ENCODE results near the gene MISP3. TPM values are rescaled to one million over a fixed set of nuclear protein-coding genes. Genes with fewer than 3 reads are reported as not detected.
A peak's percentile ranks its signal among the peaks of the same experiment; 100 is the strongest.

Gene MISP3
- total RNA-seq, 4 donors from 2014 or later = 1.8 to 7.8 (median 7.2) TPM

DNA sequence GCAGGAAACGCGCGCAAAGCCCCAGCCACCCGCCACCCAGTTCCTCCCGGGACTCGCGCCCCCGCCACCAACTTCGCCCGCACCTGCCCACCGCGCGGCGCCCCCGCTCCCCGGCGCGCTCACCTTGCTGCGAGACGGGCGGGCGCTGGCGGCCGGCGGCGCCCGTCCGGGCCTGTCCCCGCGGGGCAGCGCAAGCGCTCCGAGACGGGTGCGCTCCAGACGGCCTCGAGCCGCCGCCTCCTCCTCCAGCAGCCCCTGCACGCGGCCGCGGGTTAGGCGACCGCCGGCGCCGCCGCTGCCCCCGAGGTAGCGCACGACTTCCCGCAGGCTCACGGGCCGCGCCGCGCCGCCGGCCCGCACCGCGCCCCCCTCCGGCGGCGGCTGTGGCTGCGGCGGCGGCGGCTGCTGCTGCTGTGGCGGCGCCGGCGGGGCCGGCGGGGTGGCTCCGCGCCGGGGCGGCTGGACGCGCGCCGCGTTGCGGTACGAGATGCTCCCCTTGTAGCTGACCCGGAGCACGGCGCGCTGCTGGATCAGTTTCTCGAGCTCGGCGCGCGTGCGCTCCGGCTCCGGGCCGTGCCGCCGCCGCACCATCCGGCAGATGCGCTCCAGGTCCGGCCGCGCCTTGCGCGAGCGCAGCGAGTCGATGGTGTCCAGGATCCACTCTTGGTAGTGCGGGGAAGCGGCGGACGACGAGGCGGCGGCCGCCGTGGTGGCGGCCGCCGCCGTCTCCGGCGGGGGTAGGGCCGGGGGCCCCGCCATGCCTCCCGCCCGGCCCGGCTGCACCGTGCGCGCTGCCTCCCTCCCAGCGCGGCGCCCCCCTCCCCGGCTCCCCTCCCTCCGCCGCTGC lies 17.3 kb downstream of the MISP3 start:
- Histone ChIP-seq H3K4me3 (peak overlapping the region; percentile 49 to 95 (median 78)), H3K9me3 (peaks cover 0 to 11% (median 3%) of the 10 kb centered on the region in 4 donors), H3K4me1 (peaks cover 0 to 22% (median 6%) of the 10 kb centered on the region in 4 donors), H3K27ac (peak overlapping the region in 3 of 4 donors; percentile 91 to 95 (median 94)), H3K27me3 (no peaks in the 10 kb centered on the region), H3K36me3 (peaks cover 0 to 36% (median 0%) of the 10 kb centered on the region in 3 donors)
- 0 to 1% methylated on average over 6 to 67 of the region's 142 CpGs for WGBS, 2 donors
- peak in 1 of 2 donors; percentile 17 for DNase-seq (ENCODE audit: low spot score in 2 of 2)
- no peak for TF ChIP-seq EP300 (IDR thresholded peaks at IDR 0.05)
- TF ChIP-seq, protein P1, sequence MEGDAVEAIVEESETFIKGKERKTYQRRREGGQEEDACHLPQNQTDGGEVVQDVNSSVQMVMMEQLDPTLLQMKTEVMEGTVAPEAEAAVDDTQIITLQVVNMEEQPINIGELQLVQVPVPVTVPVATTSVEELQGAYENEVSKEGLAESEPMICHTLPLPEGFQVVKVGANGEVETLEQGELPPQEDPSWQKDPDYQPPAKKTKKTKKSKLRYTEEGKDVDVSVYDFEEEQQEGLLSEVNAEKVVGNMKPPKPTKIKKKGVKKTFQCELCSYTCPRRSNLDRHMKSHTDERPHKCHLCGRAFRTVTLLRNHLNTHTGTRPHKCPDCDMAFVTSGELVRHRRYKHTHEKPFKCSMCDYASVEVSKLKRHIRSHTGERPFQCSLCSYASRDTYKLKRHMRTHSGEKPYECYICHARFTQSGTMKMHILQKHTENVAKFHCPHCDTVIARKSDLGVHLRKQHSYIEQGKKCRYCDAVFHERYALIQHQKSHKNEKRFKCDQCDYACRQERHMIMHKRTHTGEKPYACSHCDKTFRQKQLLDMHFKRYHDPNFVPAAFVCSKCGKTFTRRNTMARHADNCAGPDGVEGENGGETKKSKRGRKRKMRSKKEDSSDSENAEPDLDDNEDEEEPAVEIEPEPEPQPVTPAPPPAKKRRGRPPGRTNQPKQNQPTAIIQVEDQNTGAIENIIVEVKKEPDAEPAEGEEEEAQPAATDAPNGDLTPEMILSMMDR (IDR thresholded peaks at IDR 0.05) = peak in 2 of 5 experiments; percentile 34 to 43

DNA sequence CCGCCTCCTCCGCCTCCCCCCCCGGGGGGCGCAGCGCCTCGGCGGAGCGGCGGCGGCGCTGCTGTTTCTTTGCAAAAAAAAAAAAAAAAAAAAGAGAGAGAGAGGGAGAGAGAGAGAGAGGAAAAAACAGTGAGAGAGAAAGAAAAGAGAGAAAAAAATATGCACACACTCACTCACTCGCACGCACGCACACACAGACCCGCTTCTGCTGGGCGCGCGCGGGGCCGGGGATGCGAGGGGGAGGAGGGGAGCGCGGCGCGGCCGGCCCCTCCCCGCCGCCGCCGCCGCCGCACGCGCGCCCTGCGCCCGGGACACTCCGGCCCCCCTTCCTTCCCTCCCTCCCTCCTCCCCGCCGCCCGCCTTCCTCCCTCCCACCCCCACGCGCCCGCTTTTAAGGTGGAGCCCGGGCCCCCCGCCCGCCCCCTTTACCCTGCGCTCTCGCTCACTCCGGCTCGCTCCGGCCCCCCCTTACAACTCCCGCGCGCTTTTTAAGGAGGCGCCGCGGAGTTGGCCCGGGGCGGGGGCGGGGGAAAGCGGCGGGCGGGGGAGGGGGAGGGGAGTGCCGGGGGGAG lies 18.0 kb downstream of the MISP3 start, which contains the start of gene SAMD1:
SAMD1 (minus strand) TSS at position 243 of the 572 bp plus-strand sequence.
- H3K4me3 ChIP-seq = peak within 1 kb of the TSS; percentile 53 to 95 (median 78)
- TF ChIP-seq EP300 (IDR thresholded peaks at IDR 0.05) (no peak), POLR2A (IDR thresholded peaks at IDR 0.05) (no peak)
- TF ChIP-seq, protein P1 (IDR thresholded peaks at IDR 0.05) = no peak
- peaks cover 0 to 43% (median 0%) of the 10 kb centered on the region in 3 donors for H3K36me3 ChIP-seq
- peaks cover 0 to 11% (median 3%) of the 10 kb centered on the region in 4 donors for H3K9me3 ChIP-seq
- peaks cover 0 to 22% (median 6%) of the 10 kb centered on the region in 4 donors for H3K4me1 ChIP-seq
- no peaks in the 10 kb centered on the region for H3K27me3 ChIP-seq
- DNase-seq (ENCODE audit: low spot score in 2 of 2) = peak; percentile 86 to 89
- peak within 1 kb of the TSS; percentile 87 to 95 (median 92) for H3K27ac ChIP-seq
- WGBS, 2 donors = 0 to 1% methylated on average over 15 to 33 of the region's 65 CpGs

DNA sequence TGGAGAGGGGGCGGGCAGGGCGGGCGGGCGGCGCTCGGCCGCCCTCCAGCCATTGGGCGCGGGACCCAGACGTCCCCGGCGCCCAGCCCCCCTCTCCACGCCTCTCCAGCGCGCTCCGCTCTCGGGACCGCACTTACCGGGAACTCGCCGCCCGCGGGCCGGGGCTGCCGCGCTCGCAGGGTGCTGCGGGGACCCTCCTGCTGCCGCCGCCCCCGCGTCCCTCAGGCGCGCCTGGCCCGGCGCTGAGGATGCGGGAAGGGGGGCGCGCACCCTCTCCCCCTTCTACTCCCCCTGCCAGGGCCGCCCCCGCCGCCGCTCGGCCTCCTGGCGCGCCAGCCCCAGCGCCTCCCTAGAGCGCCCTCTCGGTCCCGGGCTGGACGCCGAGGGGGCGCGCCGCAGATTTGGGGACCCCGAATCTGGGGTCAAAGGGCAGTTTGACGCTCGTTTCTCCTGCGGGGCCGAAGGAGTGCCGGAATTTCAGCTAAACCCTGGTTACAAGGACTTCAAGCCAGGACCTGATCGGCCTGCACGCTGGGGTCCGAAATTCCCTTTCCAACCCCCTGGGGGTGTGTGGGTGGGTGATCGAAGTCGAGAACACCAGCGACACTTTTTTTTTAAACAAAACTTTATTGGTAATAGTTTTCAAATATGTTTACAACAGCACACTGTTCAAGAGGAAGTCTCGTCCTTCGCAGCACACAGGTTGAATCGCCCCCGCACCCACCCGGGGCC lies 18.7 kb downstream of the MISP3 start:
- peak overlapping the region; percentile 87 to 95 (median 92) for H3K27ac ChIP-seq
- peak; percentile 14 to 59 for DNase-seq (ENCODE audit: low spot score in 2 of 2)
- peaks cover 0 to 22% (median 6%) of the 10 kb centered on the region in 4 donors for H3K4me1 ChIP-seq
- H3K27me3 ChIP-seq = no peaks in the 10 kb centered on the region
- peak overlapping the region; percentile 53 to 95 (median 78) for H3K4me3 ChIP-seq
- WGBS, 2 donors = 1% methylated on average over 11 to 18 of the region's 72 CpGs
- peaks cover 0 to 11% (median 3%) of the 10 kb centered on the region in 4 donors for H3K9me3 ChIP-seq
- TF ChIP-seq, protein P1 (IDR thresholded peaks at IDR 0.05) = peak in 2 of 5 experiments; percentile 19 to 21
- TF ChIP-seq POLR2A (IDR thresholded peaks at IDR 0.05) (peak; percentile 37 to 75), EP300 (IDR thresholded peaks at IDR 0.05) (peak in 1 of 2 donors; percentile 39)
- peaks cover 0 to 47% (median 0%) of the 10 kb centered on the region in 3 donors for H3K36me3 ChIP-seq

DNA sequence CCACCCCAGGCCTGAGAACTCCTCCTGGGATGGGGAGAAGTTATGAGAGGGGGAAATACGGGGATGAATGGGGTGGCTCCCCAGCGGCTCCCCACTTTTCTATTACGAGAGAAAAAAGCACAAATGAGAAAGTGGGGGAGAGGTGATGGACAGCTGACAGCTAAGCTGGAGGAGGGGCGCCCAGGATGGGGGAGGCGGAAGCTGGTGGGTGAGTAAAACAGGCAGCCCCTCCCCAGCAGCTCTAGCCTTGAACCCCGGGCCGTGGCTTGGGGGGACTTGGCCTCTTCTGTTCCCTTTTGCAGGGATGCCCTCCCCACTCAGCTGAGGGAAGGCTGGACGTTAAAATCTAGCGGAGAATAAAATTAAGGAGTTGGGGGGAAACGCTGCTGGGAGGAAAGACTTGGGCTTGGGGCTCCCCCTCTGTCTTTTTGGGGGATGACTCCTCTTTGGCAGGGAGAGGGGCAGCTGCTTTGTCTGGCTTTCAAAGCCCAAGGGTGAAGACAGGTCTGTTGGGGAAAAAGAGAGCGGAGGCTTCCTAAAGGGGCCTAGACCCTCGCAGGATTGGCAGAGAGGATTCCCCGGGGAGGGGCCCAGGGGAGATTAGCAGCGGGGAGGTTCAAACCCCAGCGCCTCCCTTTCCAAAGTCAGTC lies 19.4 kb downstream of the MISP3 start:
- peaks cover 0 to 11% (median 3%) of the 10 kb centered on the region in 4 donors for H3K9me3 ChIP-seq
- no peak for TF ChIP-seq EP300 (IDR thresholded peaks at IDR 0.05)
- TF ChIP-seq, protein P1 (IDR thresholded peaks at IDR 0.05) = no peak
- no peak for TF ChIP-seq POLR2A (IDR thresholded peaks at IDR 0.05)
- peaks cover 0 to 22% (median 6%) of the 10 kb centered on the region in 4 donors for H3K4me1 ChIP-seq
- DNase-seq (ENCODE audit: low spot score in 2 of 2) = no peak
- peaks cover 0 to 49% (median 0%) of the 10 kb centered on the region in 3 donors for H3K36me3 ChIP-seq
- peak overlapping the region; percentile 53 to 95 (median 78) for H3K4me3 ChIP-seq
- H3K27ac ChIP-seq = peak overlapping the region; percentile 87 to 95 (median 92)
- no peaks in the 10 kb centered on the region for H3K27me3 ChIP-seq
- 14 to 18% methylated on average over 15 of the region's 15 CpGs for WGBS, 2 donors
